DMS53 (cell line): ENCODE results near the gene PON3.

Experiments used
- DNase-seq: peaks from one replicate; lab custom pipeline; 2025; lab: John Stamatoyannopoulos, UW

Gene PON3

DNA sequence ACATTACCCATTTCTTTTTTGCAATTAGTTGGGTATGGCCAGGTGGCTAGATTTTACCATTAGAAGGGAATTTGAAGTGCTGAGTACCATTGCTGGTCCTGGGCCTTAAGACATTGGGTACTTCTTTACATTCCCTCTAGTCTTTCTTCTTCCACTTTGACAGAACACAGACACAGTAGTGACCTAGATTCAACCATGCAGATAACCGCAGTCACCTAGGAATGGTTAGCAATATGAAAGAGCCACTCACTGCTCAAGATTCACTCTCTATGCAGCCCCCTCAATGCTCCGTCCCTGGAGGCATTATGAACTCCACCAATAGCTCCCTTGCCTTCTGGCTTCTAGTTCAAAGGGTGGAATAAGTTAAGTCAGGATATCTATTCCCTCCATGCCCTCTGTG, 55.7 kb downstream of the PON3 start:
- no peak for DNase-seq

DNA sequence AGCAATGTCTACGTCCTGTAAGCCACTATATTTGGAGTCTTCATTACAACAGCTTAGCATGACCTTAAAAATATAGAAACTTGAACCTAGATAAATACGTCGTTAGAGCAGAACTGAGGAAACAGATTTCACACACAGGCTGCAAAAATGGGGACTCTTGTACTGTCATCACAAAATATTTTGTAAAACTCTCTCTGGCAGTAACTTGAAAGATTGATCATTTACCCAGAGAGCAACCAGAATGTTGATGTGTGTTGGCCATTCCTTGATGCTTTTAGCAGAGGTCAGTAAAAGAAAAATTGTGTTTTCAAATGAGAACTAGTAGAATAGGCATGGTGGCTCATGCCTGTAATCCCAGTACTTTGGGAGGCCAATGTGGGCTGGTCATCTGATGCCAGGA, 57.3 kb downstream of the PON3 start:
- DNase-seq: no peak

DNA sequence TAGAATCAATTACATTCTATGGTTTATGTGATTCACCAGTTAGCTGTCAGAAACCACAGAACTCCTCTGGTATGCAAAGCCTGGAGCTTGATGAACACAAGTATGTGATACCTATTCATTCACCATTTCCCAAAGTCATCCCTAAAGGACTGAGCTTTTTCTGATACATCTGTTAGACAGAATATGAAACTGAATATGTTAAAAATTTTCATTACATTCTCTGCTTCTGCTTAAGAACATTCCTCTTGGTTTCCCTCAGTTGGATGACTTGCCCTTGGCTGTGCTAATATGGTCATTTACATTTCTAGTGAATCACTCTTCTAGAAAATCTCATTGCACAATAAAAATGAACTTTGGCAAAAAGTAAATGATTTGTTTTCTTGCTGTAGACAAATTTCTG, 61.1 kb downstream of the PON3 start:
- no peak for DNase-seq

GRCh38 chr7:95334447-95334846, 61.7 kb downstream of the PON3 start:
- no peak for DNase-seq

DNA sequence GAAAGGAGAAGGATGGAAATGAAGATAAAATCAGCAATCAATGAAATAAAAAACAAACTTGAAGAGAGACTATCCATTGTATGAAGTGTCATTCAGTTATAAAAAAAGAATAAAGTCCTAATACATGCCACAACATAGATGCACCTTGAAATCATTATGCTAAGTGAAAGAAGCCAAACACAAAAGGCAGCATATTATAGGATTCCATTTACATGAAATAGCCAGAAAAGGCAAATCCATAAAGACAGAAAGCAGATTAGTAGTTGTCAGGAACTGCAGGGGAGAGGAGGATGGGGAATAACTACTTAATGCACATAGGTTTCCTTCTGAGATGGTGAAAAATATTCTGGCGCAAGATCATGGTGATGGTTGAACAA, 65.2 kb downstream of the PON3 start:
- no peak for DNase-seq

GRCh38 chr7:95330204-95330960, 65.8 kb downstream of the PON3 start:
- DNase-seq: peak; percentile 13

- no peak for DNase-seq
Measured at GRCh38 chr7:95327356-95327755, 68.8 kb downstream of the PON3 start.

DNA sequence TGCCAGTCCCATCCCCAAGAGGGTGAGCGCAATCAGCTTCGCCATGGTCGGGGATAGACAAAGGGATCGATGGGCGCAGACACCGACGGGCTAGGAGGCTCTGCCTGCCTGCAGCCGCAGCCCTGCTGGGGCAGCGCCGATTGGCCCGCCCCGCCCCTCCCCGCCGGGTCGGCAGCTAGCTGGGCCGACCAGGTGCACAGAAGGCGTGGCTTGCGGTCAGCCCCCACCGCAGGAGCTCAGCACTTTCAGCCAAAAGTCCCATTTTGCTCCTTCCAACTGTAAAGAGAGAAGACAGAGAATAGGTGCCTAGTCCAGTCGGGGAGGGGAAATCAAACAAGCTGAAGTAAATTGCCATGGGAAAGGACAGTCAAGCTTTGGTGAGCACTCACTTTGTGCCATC, 71.7 kb downstream of the PON3 start, which contains the start of gene PON1:
Gene PON1 (minus strand): TSS at position 102 of the 400 bp plus-strand sequence. CDS start 57 bp downstream, at position 45.
- DNase-seq: peak; percentile 61

GRCh38 chr7:95323410-95324129, 72.6 kb downstream of the PON3 start:
- DNase-seq: no peak

- DNase-seq: no peak
Measured at GRCh38 chr7:95322854-95323253, 73.3 kb downstream of the PON3 start.

DNA sequence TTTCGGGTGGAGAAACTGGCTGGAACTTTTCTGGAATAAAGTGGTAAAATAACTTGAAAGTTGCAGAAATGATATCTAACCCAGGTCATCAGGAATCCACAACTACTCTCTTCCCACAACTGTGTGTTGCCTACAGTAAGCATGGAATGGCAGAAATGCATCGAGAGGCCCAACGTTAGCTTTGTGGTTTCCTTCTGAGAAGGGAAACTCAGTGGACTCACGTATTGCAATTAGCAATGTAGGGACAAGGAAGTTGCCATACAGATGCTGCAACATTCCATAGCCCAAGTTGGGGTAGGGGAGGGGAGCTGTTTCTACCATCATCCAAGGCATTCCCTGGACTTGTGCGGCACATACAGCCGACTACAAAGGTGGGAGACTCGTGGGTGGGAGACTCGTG, 73.8 kb downstream of the PON3 start:
- no peak for DNase-seq

- DNase-seq: no peak
Measured at GRCh38 chr7:95321720-95322119, 74.5 kb downstream of the PON3 start.

DNA sequence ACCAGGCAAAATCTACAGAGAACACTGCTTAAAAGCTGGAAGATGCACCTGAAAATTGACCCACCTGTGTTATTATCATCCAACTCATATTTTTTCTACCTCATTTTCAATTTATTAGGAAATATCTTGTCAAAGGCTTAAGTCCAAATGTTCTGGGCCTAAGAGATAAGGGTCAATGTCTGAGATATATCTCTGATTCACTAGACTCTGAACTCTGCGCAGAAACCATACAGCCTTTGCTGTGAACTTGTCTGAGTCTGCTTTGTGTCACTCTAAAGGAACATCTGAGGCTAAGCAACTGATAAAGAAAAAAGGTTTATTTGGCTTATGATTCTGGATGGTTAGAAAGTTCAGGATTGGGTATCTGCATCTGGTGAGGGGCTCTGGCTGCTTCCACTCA, 75.5 kb downstream of the PON3 start:
- no peak for DNase-seq

- no peak for DNase-seq
Measured at GRCh38 chr7:95319570-95319969, 76.6 kb downstream of the PON3 start.

GRCh38 chr7:95318501-95319100, 77.6 kb downstream of the PON3 start:
- DNase-seq: peak; percentile 63

GRCh38 chr7:95317966-95318365, 78.2 kb downstream of the PON3 start:
- DNase-seq: no peak

- peak; percentile 24 for DNase-seq
Measured at GRCh38 chr7:95317546-95317945, 78.6 kb downstream of the PON3 start.

DNA sequence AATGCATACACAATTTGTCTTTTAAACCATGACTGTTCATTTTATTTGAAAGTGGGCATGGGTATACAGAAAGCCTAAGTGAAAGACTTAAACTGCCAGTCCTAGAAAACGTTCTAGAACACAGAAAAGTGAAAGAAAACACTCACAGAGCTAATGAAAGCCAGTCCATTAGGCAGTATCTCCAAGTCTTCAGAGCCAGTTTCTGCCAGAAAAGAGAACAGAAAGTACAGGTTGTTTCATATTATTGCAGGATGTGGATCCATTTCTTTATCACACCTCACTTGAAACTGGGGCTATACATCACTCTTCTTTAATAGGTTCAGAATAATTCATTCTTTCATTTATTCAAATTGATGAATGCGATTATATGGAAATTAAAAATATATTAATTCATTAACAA, 79.6 kb downstream of the PON3 start:
- no peak for DNase-seq

DNA sequence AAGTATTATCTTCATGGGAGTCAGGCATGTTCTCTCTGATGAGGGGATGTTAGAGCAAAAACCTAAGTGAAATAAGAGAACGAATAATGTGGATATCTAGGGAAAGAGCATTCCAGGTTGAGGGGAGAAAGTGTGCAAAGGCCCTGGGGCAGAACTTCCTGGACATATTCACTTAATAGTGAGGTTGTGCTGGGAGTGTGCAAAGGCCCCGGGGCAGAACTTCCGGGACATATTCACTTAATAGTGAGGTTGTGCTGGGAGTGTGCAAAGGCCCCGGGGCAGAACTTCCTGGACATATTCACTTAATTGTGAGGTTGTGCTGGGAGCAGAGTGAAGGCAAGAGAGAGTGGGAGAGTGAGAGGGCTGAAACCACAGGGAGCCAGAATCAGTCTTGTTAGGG, 83.6 kb downstream of the PON3 start:
- no peak for DNase-seq

DNA sequence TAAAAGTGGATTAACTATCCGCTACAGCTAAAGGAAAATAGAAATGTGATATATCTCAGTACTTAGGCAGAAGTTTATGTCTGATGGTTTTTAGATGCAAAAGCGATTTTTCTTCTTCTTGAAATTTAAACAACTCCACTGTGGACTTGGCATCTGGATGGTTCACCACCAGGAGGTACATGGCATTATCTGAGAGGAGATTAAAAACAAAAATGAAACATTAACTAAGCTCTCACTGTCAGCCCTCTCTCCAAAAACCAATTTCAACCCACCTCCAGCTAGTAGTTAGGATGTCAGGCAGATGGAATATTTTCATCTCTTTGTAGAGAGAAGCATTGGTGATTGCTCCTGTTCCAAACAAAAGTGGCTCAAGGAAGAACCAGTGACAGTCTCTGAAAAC, 84.8 kb downstream of the PON3 start:
- no peak for DNase-seq

- no peak for DNase-seq
Measured at GRCh38 chr7:95309951-95310350, 86.2 kb downstream of the PON3 start.
